ENCODE data around the gene KIF1A.

GRCh38 chr2:240783819-240784621 is 36.0 kb downstream of the KIF1A start:
- TF ChIP-seq POLR2AphosphoS5 (IDR thresholded peaks at IDR 0.05; ENCODE audit: low read depth, low read length) (no peak), REST (IDR thresholded peaks at IDR 0.05; ENCODE audit: insufficient read depth in 1 of 2, low read depth in 2 of 2, low read length in 2 of 2) (no peak), TAF1 (IDR thresholded peaks at IDR 0.05; ENCODE audit: borderline replicate concordance, insufficient read depth, low read length) (no peak), FOXP2 (optimal IDR thresholded peaks at IDR 0.05; ENCODE audit: borderline replicate concordance, extremely low read depth, extremely low read length, insufficient read depth) (no peak)
